NCI-H2196 (cell line): Measurements from ENCODE around the gene SHC2.
A peak's percentile ranks its signal among the peaks of the same experiment; 100 is the strongest.

ENCODE experiments used
- DNase-seq: peaks from one replicate; lab custom pipeline; 2025; ENCODE audit not compliant: unreplicated experiment; lab: John Stamatoyannopoulos, UW

The SHC2 gene

DNA sequence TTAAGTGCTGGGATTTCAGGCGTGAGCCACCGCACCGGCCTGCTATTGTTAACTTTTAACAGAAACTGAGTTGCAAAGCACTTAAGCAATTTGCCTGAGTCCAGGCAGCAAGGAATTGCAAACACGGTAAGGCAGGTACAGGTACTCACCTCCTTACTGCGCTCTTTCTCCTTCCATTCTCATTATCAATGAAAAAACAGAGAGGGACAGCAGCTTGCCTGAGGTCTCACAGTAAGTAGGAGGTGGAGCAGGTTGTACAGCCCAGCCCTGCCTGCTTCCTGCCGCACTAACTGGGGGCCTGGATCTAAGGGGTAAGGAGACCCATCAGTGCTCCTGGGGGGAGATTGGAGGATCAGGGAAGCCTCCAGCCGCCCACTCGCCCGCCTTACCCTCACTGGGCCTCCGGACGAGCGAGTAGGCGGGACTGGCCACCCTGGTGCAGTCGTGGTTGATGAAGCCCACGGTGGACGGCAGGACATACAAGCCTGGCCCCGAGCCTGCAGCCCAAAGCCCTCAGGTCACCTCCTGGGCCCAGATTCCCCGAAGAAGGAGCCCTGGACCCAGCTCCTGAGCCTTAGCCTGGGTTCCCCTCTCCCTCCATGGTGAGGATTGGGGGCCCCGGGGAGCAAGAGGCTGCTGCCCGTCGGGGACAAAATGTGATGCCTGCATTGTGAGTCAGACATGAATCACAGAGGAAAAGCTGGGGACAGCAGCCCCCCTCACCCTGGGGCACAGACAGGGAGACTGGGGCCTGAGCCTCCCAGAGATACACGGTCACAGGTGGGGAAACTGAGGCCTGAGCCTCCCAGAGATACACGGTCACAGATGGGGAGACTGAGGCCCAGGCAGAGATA lies 11.4 kb upstream of the SHC2 start:
- DNase-seq = no peak

DNA sequence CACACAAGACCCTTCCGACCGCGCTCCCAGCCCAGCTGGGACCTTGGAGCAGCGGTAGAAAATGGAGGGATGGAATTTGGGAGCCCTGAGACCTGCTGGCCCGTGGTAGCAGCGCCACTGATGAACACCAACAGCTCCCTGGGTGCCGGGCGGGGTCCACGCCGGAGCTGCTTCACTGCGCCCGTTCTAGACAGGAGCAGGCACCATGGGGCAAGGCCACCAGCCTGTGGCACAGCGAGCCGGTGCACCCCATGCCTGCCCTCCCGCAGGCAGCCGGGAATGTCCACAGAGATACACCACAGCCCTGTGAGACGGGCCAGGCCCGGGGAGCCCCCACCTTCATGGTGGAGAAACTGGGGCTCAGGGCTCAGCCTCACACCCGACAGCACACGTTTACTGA lies 9.9 kb upstream of the SHC2 start:
- DNase-seq = no peak

DNA sequence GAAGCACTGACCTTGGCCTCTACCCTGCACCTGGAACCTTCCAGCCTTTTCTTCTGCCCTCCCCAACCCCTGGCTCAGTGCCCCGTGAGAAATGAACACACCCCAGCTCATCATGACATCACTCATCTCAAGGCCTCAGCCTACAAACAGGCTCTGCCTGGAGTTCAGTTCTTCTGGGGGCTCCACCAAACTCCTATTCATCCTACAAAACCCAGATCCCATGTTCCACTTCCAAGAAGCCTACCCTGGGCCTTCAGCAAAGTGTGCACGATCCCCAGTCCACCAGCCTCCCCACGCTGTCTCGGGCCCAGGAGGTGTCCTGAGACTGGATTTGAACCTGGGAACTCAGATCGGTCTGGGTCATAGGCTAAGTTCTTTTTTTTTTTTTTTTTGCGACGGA lies 9.0 kb upstream of the SHC2 start:
- DNase-seq = no peak

DNA sequence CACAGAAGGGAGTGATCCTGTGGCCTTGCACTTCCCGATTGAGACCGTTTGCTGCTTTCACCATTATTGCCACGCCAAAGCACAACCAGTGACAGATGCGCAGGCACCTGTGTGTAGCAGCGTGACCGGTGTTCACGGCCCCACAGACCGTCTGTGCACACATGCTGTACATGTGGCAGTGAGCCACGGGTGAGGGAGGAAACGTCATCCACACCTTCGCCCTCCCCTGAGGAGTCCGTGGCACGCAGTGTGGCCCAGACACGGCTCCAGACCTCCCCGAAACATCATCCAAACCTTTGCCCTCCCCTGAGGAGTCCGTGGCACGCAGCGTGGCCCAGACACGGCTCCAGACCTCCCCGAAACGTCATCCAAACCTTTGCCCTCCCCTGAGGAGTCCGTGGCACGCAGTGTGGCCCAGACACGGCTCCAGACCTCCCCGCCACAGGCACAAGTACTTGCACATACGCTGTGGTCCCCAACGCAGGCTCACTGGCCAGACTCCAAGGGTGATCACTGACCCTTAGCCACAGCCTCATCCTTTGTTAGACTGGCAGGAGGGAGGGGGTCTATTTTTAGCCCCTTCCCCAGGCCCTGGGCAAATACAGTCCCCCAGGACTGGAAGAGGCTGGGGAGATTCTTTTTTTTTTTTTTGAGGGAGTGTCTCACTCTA lies 7.9 kb upstream of the SHC2 start:
- no peak for DNase-seq

DNA sequence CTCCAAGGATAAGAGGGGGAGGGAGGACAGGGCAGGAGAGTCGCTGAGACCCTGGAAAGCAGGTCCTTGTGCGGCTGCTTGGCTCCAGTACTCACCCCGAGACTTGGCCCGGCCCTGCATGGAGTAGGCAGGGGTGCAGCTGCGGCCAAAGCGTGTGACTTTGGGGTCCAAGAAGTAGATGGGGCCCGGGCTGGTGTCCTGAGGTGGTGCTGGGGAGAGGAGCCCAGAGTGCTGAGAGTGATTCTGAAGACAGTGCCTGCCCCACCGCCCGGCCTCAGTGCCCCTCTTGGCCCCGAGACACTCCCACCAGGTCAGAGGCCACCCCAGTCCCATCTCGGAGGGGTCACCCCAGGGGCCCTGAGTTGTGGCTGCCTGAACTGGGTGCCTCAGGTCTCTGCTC lies 6.7 kb upstream of the SHC2 start:
- no peak for DNase-seq

DNA sequence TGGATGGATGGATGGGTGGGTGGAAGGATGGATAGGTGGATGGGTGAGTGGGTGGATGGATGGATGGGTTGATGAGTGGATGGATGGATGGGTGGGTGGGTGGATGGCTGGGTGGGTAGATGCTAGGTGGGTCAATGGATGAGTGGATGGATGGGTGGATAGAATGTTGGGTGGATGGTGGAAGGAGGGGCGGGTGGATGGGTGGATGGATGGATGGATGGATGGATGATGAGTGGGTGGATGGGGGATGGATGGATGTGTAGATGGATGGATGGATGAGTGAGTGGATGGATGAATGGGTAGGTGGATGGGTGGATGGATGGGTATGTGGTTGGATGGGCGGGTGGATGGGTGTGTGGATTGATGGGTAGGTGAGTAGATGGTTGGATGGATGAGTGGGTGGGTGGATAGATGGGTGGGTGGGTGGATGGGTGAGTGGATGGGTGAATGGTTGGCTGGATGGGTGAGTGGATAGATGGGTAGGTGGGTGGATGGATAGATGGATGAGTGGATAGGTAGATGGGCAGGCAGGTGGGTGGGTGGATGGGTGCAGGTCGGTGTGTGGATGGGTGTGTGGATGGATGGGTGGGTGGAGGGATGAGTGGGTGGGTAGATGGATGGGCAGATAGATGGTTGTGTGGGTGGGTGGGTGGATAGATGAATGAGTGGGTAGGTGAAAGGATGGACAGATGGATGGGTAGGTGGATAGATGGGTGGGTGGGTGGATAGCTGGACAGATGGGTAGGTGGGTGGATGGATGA lies 4.4 kb upstream of the SHC2 start:
- DNase-seq = no peak

DNA sequence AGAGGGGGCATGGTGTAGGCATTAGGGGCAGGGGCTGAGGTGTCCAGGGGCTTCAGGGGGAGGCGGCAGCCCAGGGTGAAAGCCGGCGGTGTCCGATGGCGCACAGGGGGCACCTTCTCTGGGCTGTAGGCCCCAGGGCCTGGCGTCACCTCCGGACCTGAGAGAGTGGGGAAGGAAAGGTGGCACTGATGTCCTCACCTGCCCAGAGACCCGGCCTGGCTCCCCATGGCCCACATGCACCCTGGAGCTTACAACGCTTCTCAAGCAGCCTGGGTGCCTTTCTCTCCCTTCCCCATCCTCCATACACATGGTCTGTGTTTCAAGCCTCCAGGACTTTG lies 3.3 kb upstream of the SHC2 start:
- DNase-seq = no peak

DNA sequence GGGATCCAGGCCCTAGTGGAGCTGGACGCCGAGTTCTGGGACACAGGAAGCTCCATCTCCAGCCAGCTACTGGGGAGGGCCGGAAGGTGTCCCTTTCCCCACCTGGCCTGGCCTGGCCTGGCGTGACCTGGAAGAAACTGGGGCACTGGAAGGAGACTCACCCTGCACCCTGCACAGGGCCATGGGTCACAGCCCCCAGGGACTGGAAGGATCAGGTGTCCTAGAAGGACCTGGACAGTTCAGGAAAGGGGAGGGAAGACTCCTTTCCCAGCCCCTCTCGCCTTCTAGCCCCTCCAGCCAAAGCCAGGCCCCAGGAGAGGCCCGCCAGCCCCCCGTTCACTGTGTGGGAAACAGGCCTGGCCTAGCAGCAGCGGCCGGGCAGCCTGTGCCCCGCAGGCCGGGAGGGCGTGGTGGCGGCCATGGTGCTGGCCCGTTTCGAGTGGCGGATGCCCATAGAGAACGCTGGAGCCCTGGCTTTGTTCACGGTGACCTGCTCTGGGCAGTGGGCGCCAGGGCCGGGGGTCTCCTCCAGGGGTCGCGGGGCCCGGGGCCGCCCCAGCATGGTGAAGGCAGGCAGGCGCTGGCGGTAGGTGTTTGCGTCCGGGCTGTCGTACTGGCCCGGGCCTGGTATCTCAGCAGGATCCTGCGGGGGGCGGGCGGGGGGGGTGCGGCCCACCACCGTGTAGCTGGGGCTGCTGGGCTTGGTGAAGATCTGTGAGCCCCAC lies 2.8 kb upstream of the SHC2 start:
- DNase-seq = no peak

DNA sequence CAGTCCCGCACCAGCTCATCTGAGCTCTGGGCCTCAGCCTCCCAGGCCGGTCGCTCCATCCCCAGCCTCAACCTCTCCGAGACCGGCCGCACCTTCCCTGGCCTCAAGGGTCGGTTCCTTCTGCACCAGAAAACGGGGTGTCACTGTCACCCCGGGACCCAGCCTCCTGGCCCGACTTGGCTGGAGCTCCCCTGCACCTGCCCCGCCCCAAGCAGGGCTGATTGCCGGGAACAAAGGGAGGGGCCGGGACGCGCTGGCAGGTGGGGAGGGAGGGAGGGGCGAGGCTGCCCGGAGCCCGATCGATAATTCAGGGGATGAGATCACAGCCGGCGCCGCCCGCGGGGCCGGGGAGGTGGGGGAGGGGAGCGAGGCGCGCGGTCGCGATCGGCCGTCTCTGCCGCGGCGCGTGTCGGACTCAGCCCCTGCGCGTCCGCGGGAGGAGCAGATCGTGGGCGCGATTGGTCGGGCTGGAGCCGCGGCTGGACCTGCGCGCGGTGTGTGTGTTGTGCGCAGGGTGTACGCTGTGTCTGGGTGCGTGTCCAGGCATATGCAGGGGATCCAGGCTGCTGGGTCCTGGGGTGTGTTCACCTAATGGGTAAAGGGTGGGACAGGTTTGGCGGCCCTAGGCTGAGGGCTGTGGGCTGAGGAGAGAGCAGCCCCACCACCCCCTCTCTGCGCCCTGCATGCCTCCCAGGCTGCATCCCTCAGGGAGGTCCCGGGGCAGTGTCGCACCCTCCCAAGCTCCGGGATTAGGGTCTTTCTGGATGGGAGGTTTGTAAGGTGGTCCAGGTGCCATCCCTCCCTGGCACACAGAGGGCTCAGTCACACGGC lies 1.1 kb upstream of the SHC2 start:
- peak; percentile 80 for DNase-seq

DNA sequence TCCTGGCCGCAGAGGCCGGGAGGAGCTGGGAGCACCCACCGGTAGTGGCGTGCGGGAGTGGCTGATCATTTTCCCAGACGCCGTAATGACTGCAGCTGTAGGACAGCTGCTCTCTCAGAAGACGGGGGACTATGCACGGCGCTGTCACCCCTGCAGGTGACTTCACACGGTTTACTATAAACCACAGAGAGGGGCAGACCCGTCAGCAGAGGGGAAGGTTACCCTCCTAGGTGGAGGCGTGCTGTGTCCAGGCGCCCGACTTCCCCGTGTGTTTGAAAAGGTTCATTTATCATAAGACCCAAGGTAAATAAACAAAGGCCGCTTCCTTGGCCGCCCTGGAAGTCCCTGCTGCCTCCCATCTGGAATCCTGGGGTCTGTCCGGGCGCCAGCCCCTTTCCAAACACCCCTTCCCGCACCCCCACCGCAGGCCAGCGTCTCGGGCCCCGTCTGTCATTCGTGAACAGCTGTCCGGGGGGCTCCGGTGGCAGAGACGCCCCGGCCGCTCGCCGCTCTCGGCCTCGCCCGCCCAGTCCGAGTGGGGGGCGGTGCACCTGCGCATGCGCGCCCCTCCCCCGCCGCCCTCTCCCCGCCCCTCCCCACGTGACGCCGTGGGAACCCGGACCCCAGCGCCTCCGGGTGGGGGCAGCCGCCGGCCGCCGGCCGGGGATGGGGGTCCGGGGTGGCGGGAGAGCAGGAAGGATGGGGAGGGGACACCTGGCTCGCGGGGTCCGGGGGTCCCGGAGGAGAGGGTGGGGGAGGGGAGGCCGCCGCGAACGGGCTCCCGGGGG lies 915 bp downstream of the SHC2 start:
- DNase-seq = peak; percentile 70

DNA sequence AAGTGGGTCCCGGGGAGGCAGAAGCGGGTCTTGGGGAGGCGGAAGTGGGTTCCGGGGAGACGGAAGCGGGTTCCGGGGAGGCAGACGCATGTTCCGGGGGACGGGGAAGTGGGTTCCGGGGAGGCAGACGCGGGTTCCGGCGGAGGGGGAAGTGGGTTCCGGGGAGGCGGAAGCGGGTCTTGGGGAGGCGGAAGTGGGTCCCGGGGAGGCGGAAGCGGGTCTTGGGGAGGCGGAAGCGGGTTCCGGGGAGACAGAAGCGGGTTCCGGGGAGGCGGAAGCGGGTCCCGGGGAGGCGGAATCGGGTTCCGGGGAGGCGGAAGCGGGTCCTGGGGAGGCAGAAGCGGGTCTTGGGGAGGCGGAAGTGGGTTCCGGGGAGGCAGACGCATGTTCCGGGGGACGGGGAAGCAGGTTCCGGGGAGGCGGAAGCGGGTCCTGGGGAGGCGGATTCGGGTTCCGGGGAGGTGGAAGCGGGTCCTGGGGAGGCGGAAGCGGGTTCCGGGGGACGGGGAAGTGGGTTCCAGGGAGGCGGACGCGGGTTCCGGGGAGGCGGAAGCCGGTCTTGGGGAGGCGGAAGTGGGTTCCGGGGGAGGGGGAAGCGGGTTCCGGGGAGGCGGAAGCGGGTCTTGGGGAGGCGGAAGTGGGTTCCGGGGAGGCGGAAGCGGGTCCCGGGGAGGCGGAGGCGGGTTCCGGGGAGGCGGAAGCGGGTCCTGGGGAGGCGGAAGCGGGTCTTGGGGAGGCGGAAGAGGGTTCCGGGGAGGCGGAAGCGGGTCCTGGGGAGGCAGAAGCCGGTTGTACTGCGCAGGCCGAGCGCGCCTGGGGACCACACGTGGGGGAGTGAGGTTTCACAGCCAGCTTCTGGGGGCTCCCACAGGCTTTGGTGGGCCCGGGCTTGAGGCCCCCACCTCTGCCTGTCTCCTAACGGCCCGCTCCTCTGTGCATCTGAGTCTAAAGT lies 2.5 kb downstream of the SHC2 start:
- no peak for DNase-seq

DNA sequence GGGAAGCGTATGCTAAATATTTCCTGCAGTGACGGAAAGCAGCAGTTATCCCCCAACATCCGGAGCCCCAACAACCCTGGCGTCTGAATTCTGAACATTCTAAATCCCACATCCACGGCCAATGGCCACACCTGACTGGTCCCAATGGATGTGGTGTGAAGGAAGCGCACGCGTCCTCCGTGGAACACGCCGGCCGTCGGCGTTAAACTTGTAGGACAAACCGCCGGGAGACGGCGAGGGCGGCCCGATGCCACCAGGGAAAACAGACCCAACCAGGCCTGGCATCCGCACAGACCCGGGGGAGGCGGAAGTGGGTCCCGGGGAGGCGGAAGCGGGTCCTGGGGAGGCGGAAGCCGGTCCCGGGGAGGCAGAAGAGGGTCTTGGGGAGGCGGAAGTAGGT lies 3.2 kb downstream of the SHC2 start:
- DNase-seq = no peak

DNA sequence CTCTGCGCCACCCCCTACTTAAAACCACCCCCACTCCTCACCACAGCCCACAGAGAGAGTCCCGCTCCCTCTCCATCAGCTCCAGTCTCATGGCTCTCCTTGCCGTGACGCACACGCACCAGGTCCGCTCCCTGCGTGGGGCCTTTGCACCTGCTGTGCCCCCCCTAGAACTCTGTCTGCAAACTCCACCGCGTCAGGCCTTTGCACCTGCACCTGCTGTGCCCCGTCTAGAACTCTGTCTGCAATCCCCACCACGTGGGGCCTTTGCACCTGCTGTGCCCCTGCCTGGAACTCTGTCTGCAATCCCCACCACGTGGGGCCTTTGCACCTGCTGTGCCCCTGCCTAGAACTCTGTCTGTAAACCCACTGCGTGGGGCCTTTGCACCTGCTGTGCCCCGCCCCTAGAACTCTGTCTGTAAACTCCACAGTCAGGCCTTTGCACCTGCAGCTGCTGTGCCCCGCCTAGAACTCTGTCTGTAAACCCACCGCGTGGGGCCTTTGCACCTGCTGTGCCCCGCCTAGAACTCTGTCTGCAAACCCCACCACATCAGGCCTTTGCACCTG lies 4.2 kb downstream of the SHC2 start:
- no peak for DNase-seq

DNA sequence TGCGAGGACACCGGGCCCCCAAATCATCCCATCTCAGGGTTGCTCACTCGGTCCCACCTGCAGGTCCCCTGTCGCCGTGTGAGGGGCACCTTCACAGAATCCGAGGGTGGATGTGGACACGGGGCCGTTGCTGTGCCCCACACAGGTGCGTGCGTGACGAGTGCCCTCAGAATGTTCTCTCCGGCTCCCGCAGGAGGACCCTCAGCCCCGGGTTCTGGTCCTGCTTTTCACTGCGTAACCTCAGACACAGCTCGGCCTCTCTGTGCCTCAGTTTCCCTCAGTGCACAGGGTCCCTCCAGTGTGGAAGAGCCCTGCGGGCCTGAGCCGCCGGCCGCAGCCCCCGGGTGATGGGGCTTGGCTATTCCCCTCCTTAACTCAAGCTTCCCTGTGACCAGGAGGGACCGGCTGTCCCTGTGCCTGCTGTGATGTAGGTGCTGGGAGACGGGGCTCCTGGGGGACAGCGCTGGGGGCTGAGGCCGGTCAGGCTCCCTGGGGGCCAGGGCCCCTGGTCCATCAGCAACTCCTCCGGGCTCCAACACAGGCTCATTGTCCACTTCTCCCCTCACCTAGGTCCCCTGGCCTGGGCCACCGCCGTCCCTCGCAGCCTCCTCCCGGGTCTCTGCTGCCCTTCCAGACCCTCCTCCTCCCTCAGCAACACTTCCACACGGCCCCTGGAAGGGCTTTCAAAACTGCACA lies 4.8 kb downstream of the SHC2 start:
- DNase-seq = no peak

DNA sequence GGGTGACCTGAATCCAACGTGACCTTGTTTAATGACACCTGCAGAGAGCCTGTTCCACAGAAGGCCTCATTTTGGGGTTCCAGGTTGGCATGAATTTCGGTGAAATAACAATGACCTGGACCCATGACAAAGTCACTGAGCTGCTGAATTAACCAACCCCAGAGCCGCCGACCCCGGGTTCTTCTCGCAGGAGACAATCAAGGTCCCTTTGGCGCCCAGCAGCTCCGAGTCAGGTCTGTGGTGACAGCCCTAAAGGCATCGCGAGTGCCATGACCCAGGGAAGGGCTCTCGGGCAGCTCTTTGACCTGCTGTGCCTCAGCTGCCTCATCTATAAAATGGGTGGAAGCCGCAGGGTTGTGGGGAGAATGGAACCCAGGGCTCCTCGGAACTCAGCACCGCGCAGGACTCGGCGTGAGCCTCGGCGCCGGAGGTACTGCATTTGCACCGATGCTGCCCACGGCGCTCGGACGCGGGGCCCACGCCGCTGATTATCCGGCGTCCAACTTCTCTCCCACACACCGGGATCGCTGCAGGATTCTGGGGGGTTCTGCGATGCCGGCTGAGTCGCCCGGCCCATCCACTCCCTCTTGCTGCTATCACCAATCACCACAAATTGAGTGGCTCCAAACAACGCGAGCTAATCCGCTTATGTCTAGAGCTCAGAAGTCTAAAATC lies 5.7 kb downstream of the SHC2 start:
- no peak for DNase-seq

DNA sequence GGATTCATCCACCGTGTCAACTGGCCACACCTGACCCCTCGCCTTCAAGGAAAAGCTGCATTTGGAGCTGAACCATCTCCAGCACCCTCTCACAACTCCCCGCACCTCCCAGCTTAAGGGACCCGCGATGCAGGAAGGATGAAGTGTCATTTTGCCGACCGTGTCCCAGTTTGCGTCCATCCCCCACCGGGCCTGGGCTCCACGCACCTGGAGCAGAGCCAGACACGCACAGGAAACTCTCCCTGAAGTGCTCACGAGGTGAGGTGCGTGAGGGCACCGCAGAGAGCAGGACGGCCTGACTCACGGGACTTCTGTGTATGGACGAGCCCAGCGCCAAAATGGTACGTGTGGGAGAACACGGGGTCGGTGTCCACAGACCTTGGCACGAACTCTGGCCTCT lies 7.2 kb downstream of the SHC2 start:
- DNase-seq = no peak

DNA sequence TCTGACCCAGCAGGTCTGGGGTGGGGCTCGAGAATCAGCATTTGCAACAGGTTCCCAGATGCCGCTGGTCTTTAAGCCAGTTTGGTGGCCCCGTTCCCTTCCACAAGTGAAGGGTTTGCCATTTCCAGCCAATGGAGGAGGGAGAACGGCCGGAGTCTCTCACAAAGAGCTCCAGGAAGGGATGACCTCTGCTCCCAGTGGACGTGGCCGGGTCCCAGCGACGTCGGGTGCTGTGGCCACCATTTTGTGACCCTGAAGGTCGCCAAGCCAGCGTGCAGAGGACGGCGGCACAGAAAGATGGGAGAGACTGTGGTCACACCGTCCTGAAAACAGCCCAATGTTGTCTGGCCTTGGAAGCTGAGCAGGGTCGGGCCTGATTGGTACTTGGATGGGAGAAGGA lies 8.0 kb downstream of the SHC2 start:
- no peak for DNase-seq
